Cardiac muscle cell (in vitro differentiated cells and primary cell): Measurements from ENCODE around the gene CUBN. TPM values are rescaled to one million over a fixed set of nuclear protein-coding genes. Genes with fewer than 3 reads are reported as not detected.

Source experiments
- DNase-seq, 2 donors: peaks; one replicate each; pipeline versions ENCODE4 v3.0.0 to v3.0.0-alpha.2; 2010 to 2017; ENCODE audit warnings: low read depth in 1 of 2, low spot score in 1 of 2
- H3K27ac ChIP-seq: fragments of 200-600 bp; sonication (generic); 2 replicates; pipeline ENCODE4 v1.5.1; 2016
- H3K27me3 ChIP-seq: fragments of 200-600 bp; sonication (generic); 2 replicates; pipeline ENCODE4 v1.6.0; 2016; ENCODE audit warnings: control low read depth
- H3K36me3 ChIP-seq: fragments of 200-600 bp; sonication (generic); 2 replicates; pipeline ENCODE4 v1.5.1; 2016; ENCODE audit warnings: control low read depth
- H3K4me1 ChIP-seq: fragments of 200-600 bp; sonication (generic); 2 replicates; pipeline ENCODE4 v1.8.1; 2017; ENCODE audit warnings: low read depth, mild to moderate bottlenecking, mixed run types
- H3K4me3 ChIP-seq: fragments of 200-600 bp; sonication (generic); 2 replicates; pipeline ENCODE4 v1.5.1; 2016; ENCODE audit warnings: mild to moderate bottlenecking
- H3K9me3 ChIP-seq: fragments of 200-600 bp; sonication (generic); 2 replicates; pipeline ENCODE4 v1.5.1; 2017; ENCODE audit warnings: low read depth, mild to moderate bottlenecking, control low read depth
- polyA plus RNA-seq: library from polyadenylated mRNA; unstranded; fragments of >200 nt; fragmentation: Nextera tagmentation; extraction: Ambion mirVana; gene quantifications from 2 replicates; pipeline ENCODE4 v1.2.1, GENCODE V29; 2016
- total RNA-seq: library from RNA; depleted of rRNA; stranded (reverse); fragments of >200 nt; gene quantifications from 2 replicates; pipeline ENCODE4 v1.2.3, GENCODE V29; 2016
- TF ChIP-seq, protein P1 (sequence below): IDR thresholded peaks from 2 replicates; pipeline ENCODE4 v1.5.1; 2012; ENCODE audit warnings: low read depth, mild to moderate bottlenecking, low read length

The CUBN gene
- total and polyA plus RNA-seq, 2 experiments from 2014 or later, result 0.79 to 2.7 TPM

- Histone ChIP-seq H3K4me3 (no peak overlapping the region), H3K27ac (no peak overlapping the region), H3K27me3 (no peaks in the 10 kb centered on the region), H3K4me1 (no peaks in the 10 kb centered on the region), H3K9me3 (no peaks in the 10 kb centered on the region), H3K36me3 (no peaks in the 10 kb centered on the region)
- DNase-seq, result peak in 1 of 2 donors; percentile 36
- TF ChIP-seq, protein P1, sequence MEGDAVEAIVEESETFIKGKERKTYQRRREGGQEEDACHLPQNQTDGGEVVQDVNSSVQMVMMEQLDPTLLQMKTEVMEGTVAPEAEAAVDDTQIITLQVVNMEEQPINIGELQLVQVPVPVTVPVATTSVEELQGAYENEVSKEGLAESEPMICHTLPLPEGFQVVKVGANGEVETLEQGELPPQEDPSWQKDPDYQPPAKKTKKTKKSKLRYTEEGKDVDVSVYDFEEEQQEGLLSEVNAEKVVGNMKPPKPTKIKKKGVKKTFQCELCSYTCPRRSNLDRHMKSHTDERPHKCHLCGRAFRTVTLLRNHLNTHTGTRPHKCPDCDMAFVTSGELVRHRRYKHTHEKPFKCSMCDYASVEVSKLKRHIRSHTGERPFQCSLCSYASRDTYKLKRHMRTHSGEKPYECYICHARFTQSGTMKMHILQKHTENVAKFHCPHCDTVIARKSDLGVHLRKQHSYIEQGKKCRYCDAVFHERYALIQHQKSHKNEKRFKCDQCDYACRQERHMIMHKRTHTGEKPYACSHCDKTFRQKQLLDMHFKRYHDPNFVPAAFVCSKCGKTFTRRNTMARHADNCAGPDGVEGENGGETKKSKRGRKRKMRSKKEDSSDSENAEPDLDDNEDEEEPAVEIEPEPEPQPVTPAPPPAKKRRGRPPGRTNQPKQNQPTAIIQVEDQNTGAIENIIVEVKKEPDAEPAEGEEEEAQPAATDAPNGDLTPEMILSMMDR, result no peak
These were observed 20.0 kb downstream of the CUBN start for GRCh38 chr10:17109475-17110207.

DNA sequence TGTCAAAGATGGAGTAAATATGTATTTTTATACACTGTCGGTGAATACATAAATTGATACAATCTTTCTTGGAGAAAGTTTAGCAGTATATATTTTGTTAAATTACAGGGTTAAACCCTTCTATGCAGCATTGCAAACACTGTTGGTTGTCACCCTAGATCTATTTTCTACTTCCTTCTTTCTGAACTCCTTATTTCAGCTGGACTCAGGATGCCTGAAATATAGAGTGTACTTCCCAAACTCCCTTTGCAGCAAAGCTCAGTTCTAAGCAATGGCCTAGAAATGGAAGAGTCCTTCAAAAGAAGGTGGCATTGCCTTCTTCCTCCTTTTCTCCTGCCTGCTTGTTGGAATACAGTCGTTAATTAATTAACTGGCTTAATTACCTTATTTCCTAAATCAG is 20.6 kb downstream of the CUBN start:
- DNase-seq, result no peak
- no peaks in the 10 kb centered on the region for H3K36me3 ChIP-seq
- no peak overlapping the region for H3K4me3 ChIP-seq
- H3K27ac ChIP-seq, result no peak overlapping the region
- TF ChIP-seq, protein P1, result no peak
- no peaks in the 10 kb centered on the region for H3K9me3 ChIP-seq
- H3K27me3 ChIP-seq, result no peaks in the 10 kb centered on the region
- no peaks in the 10 kb centered on the region for H3K4me1 ChIP-seq

DNA sequence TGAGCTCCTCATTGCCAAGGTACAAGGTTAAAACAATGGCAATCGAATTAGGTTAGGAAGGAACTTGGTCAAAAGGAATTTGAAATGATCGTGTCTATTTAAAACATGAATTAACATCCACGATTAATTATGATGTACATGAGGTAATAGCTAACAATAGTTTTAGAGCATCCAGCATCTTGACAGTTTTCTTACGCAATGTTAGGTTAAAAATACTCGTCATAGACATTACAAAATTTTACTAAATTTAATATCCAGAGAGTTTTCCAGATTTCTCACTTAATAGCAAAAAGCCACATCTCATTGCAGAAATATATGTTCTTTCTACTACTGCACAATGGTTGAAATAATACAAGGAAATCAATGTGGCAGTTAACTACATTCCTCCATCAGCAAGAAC is 22.6 kb downstream of the CUBN start:
- DNase-seq, result no peak
- H3K9me3 ChIP-seq, result no peaks in the 10 kb centered on the region
- H3K36me3 ChIP-seq, result no peaks in the 10 kb centered on the region
- no peaks in the 10 kb centered on the region for H3K27me3 ChIP-seq
- TF ChIP-seq, protein P1, result no peak
- H3K27ac ChIP-seq, result no peak overlapping the region
- no peaks in the 10 kb centered on the region for H3K4me1 ChIP-seq
- H3K4me3 ChIP-seq, result no peak overlapping the region

DNA sequence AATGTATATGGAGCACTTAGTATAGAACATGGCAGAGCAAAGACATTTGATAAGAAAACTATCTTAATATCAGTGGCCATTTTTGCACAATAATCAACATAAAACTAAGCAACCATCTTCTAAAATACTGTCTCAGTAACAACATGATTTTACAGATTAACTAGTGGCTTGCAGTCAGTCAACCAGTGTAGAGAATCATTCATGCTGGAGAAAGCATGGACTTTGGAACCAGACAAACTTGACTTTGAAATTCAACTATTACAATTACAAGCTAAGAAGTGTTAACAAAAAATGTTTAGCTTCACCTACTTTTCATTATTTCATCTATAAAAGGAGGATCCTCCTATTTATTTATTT is 27.7 kb downstream of the CUBN start:
- TF ChIP-seq, protein P1, result no peak
- DNase-seq, result no peak
- Histone ChIP-seq H3K27me3 (no peaks in the 10 kb centered on the region), H3K9me3 (no peaks in the 10 kb centered on the region), H3K4me3 (no peak overlapping the region), H3K36me3 (no peaks in the 10 kb centered on the region), H3K4me1 (no peaks in the 10 kb centered on the region), H3K27ac (no peak overlapping the region)

- Histone ChIP-seq H3K27me3 (no peaks in the 10 kb centered on the region), H3K4me1 (no peaks in the 10 kb centered on the region), H3K4me3 (no peak overlapping the region), H3K36me3 (no peaks in the 10 kb centered on the region), H3K9me3 (no peaks in the 10 kb centered on the region), H3K27ac (no peak overlapping the region)
- TF ChIP-seq, protein P1, result no peak
- DNase-seq, result no peak
These were observed 28.2 kb downstream of the CUBN start for GRCh38 chr10:17101257-17101909.
